HepG2 (cell line): Measurements from ENCODE around the gene PPP1R27. TPM values are rescaled to one million over a fixed set of nuclear protein-coding genes. Genes with fewer than 3 reads are reported as not detected.

Experiments
- CENPT ChIP-seq: sonication (generic); formaldehyde crosslinking; IDR thresholded peaks from 2 replicates; pipeline ENCODE4 v1.8.0; 2022; ENCODE audit warnings: low read depth, mild to moderate bottlenecking, moderate library complexity, missing genetic modification reagents
- CSRNP1 ChIP-seq: sonication (generic); formaldehyde crosslinking; IDR thresholded peaks from 2 replicates; pipeline ENCODE4 v1.8.1; 2023; ENCODE audit warnings: mild to moderate bottlenecking, missing genetic modification reagents
- HOXA3 ChIP-seq: sonication (generic); formaldehyde crosslinking; IDR thresholded peaks from 2 replicates; pipeline ENCODE4 v1.5.0; 2020; ENCODE audit warnings: missing genetic modification reagents
- HOXA9 ChIP-seq: sonication (generic); formaldehyde crosslinking; IDR thresholded peaks from 2 replicates; pipeline ENCODE4 v1.8.1; 2022; ENCODE audit warnings: missing genetic modification reagents, mild to moderate bottlenecking, moderate library complexity, borderline replicate concordance
- MIXL1 ChIP-seq: IDR thresholded peaks from 2 replicates; pipeline ENCODE4 v1.6.1; 2016
- TCF12 ChIP-seq, 2 experiments: fragments of 450-650 bp in 1 of 2; sonication (generic) in 1 of 2; formaldehyde crosslinking in 1 of 2; IDR thresholded peaks; 2 replicates each; pipeline versions ENCODE4 v1.6.1 to v1.8.0; 2017 to 2022; ENCODE audit warnings: antibody characterized with exemption in 1 of 2, mild to moderate bottlenecking in 1 of 2, missing genetic modification reagents in 1 of 2, moderate library complexity in 1 of 2
- U2AF1 ChIP-seq: fragments of 200-400 bp; formaldehyde crosslinking; optimal IDR thresholded peaks from 2 replicates; pipeline ENCODE3; 2017; ENCODE audit warnings: mild to moderate bottlenecking, low read depth, low read length
- ZC3H13 ChIP-seq: sonication (generic); formaldehyde crosslinking; IDR thresholded peaks from 2 replicates; pipeline ENCODE4 v1.8.1; 2023; ENCODE audit warnings: mild to moderate bottlenecking, missing genetic modification reagents, moderate library complexity
- ZC3H4 ChIP-seq: sonication (generic); formaldehyde crosslinking; IDR thresholded peaks from 2 replicates; pipeline ENCODE4 v1.4.0; 2020; ENCODE audit warnings: missing genetic modification reagents, borderline replicate concordance
- ZFYVE20 ChIP-seq: sonication (generic); formaldehyde crosslinking; IDR thresholded peaks from 2 replicates; pipeline ENCODE4 v1.8.0; 2023; ENCODE audit warnings: low read depth, mild to moderate bottlenecking, moderate library complexity, missing genetic modification reagents, borderline replicate concordance
- ZNF598 ChIP-seq: sonication (generic); formaldehyde crosslinking; IDR thresholded peaks from 2 replicates; pipeline ENCODE4 v1.5.1; 2020; ENCODE audit warnings: mild to moderate bottlenecking, missing genetic modification reagents, borderline replicate concordance
- ZNF678 ChIP-seq: sonication (generic); formaldehyde crosslinking; IDR thresholded peaks from 2 replicates; pipeline ENCODE4 v1.4.0; 2020; ENCODE audit warnings: mild to moderate bottlenecking, missing genetic modification reagents
- ZNF740 ChIP-seq: sonication (generic); formaldehyde crosslinking; IDR thresholded peaks from 2 replicates; pipeline ENCODE4 v1.4.0; 2020; ENCODE audit warnings: missing genetic modification reagents
- ZNF747 ChIP-seq: sonication (generic); formaldehyde crosslinking; IDR thresholded peaks from 2 replicates; pipeline ENCODE4 v1.8.1; 2023; ENCODE audit warnings: missing genetic modification reagents, mild to moderate bottlenecking, borderline replicate concordance
- ZNF772 ChIP-seq: sonication (generic); formaldehyde crosslinking; IDR thresholded peaks from 2 replicates; pipeline ENCODE4 v1.5.0; 2020; ENCODE audit warnings: mild to moderate bottlenecking, missing genetic modification reagents
- ZNF790 ChIP-seq: sonication (generic); formaldehyde crosslinking; IDR thresholded peaks from 2 replicates; pipeline ENCODE4 v1.8.0; 2022; ENCODE audit warnings: missing genetic modification reagents, mild to moderate bottlenecking, borderline replicate concordance
- ZSCAN22 ChIP-seq: sonication (generic); formaldehyde crosslinking; IDR thresholded peaks from 2 replicates; pipeline ENCODE4 v1.4.0; 2020; ENCODE audit warnings: mild to moderate bottlenecking, missing genetic modification reagents
- ZSCAN9 ChIP-seq: IDR thresholded peaks from 2 replicates; pipeline ENCODE4 v1.6.1; 2016; ENCODE audit warnings: borderline replicate concordance
- polyA plus RNA-seq, 8 experiments: library from polyadenylated mRNA; depleted of rRNA in 3 of 8; stranded (reverse) in 7 of 8; unstranded in 1 of 8; fragments of >200 nt; fragmentation: Illumina TruSeq in 4 of 8; extraction: Trizol in 4 of 8; gene quantifications; 2 replicates each; pipeline versions ENCODE4 v1.2.1 to v1.2.3, GENCODE V29; 2011 to 2016; ENCODE audit warnings: low read depth in 4 of 8, missing spikeins in 1 of 8, mixed read lengths in 1 of 8; ENCODE audit not compliant: insufficient read depth in 1 of 8
- total RNA-seq, 5 experiments: library from RNA; depleted of rRNA; stranded (reverse); fragments of >200 nt; fragmentation: Illumina TruSeq; extraction: Trizol; gene quantifications; 2 replicates each; pipeline ENCODE4 v1.2.3, GENCODE V29; 2016; ENCODE audit warnings: low read depth in 1 of 5
- TF ChIP-seq, protein P1 (sequence below): sonication (generic); formaldehyde crosslinking; IDR thresholded peaks from 2 replicates; pipeline ENCODE4 v1.5.1; 2020; ENCODE audit warnings: missing genetic modification reagents, mild to moderate bottlenecking, borderline replicate concordance
- TF ChIP-seq, protein P2 (sequence below): sonication (generic); formaldehyde crosslinking; IDR thresholded peaks from 2 replicates; pipeline ENCODE4 v1.9.0; 2021; ENCODE audit warnings: missing genetic modification reagents, borderline replicate concordance
- TF ChIP-seq, protein P3 (sequence below): sonication (generic); formaldehyde crosslinking; IDR thresholded peaks from 2 replicates; pipeline ENCODE4 v1.4.0; 2020; ENCODE audit warnings: low read depth, mild to moderate bottlenecking, missing genetic modification reagents

The PPP1R27 gene
- total and polyA plus RNA-seq, 2 of the 13 experiments (the other 11 are each of a cell fraction or from before 2014, with no cell fraction given), result 0.17 to 1.00 TPM

- TF ChIP-seq MIXL1 (CRISPR knock-in tag) (no peak), ZFYVE20 (CRISPR knock-in tag) (no peak), ZC3H4 (CRISPR knock-in tag) (no peak), ZNF678 (CRISPR knock-in tag) (no peak), ZNF790 (CRISPR knock-in tag) (no peak), U2AF1 (no peak), HOXA9 (CRISPR knock-in tag) (peak; percentile 91), TCF12 (IDR thresholded peaks at IDR 0.05) (no peak), TCF12 (CRISPR knock-in tag; IDR thresholded peaks at IDR 0.05) (peak; percentile 69; the same call in 1 of the 2 replicates), ZSCAN9 (CRISPR knock-in tag) (no peak), ZNF598 (CRISPR knock-in tag) (0 out of 2 replicates have a peak, but pooled peaks have one; percentile 50), ZSCAN22 (no peak), ZC3H13 (CRISPR knock-in tag) (peak; percentile 71), CENPT (CRISPR knock-in tag) (no peak), ZNF740 (CRISPR knock-in tag) (no peak; the same call in 1 of the 2 replicates), ZNF747 (CRISPR knock-in tag) (no peak), HOXA3 (CRISPR knock-in tag) (peak; percentile 77), ZNF772 (peak; percentile 69; the same call in 1 of the 2 replicates), CSRNP1 (CRISPR knock-in tag) (peak; percentile 96)
- TF ChIP-seq, protein P1, sequence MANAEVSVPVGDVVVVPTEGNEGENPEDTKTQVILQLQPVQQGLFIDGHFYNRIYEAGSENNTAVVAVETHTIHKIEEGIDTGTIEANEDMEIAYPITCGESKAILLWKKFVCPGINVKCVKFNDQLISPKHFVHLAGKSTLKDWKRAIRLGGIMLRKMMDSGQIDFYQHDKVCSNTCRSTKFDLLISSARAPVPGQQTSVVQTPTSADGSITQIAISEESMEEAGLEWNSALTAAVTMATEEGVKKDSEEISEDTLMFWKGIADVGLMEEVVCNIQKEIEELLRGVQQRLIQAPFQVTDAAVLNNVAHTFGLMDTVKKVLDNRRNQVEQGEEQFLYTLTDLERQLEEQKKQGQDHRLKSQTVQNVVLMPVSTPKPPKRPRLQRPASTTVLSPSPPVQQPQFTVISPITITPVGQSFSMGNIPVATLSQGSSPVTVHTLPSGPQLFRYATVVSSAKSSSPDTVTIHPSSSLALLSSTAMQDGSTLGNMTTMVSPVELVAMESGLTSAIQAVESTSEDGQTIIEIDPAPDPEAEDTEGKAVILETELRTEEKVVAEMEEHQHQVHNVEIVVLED (CRISPR knock-in tag), result no peak
- TF ChIP-seq, protein P2, sequence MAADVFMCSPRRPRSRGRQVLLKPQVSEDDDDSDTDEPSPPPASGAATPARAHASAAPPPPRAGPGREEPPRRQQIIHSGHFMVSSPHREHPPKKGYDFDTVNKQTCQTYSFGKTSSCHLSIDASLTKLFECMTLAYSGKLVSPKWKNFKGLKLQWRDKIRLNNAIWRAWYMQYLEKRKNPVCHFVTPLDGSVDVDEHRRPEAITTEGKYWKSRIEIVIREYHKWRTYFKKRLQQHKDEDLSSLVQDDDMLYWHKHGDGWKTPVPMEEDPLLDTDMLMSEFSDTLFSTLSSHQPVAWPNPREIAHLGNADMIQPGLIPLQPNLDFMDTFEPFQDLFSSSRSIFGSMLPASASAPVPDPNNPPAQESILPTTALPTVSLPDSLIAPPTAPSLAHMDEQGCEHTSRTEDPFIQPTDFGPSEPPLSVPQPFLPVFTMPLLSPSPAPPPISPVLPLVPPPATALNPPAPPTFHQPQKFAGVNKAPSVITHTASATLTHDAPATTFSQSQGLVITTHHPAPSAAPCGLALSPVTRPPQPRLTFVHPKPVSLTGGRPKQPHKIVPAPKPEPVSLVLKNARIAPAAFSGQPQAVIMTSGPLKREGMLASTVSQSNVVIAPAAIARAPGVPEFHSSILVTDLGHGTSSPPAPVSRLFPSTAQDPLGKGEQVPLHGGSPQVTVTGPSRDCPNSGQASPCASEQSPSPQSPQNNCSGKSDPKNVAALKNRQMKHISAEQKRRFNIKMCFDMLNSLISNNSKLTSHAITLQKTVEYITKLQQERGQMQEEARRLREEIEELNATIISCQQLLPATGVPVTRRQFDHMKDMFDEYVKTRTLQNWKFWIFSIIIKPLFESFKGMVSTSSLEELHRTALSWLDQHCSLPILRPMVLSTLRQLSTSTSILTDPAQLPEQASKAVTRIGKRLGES, result no peak
- TF ChIP-seq, protein P3, sequence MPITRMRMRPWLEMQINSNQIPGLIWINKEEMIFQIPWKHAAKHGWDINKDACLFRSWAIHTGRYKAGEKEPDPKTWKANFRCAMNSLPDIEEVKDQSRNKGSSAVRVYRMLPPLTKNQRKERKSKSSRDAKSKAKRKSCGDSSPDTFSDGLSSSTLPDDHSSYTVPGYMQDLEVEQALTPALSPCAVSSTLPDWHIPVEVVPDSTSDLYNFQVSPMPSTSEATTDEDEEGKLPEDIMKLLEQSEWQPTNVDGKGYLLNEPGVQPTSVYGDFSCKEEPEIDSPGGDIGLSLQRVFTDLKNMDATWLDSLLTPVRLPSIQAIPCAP (CRISPR knock-in tag), result no peak
Observed at GRCh38 chr17:81869221-81870130, 34.6 kb upstream of the PPP1R27 start (continued).
